Transverse colon (tissue), 4 donors: ENCODE data around the gene HMX1.

Experiments used
- EP300 ChIP-seq: sonication (generic); formaldehyde crosslinking; IDR thresholded peaks from one replicate; pipeline ENCODE4 v1.6.1; 2017; ENCODE audit warnings: antibody characterized with exemption, low read depth
- POLR2A ChIP-seq: fragments of 450-650 bp; IDR thresholded peaks from one replicate; pipeline ENCODE4 v1.6.1; 2016; ENCODE audit warnings: antibody characterized with exemption, mild to moderate bottlenecking, moderate library complexity
- POLR2AphosphoS5 ChIP-seq, 3 donors: sonication (generic); formaldehyde crosslinking; IDR thresholded peaks; one replicate each; pipeline ENCODE4 v1.6.1; 2016; ENCODE audit warnings: antibody characterized with exemption in 3 of 3
- TF ChIP-seq, protein P1 (sequence below), 5 experiments: fragments of 200-600 bp in 3 of 5; fragments of 450-650 bp in 2 of 5; sonication (generic) in 3 of 5; IDR thresholded peaks; 1 replicate in 2 of 5; 2 replicates in 3 of 5; pipeline ENCODE4 v1.5.1; 2016 to 2017; ENCODE audit warnings: antibody characterized with exemption in 5 of 5, inconsistent platforms in 3 of 5, mild to moderate bottlenecking in 2 of 5, moderate library complexity in 1 of 5

DNA sequence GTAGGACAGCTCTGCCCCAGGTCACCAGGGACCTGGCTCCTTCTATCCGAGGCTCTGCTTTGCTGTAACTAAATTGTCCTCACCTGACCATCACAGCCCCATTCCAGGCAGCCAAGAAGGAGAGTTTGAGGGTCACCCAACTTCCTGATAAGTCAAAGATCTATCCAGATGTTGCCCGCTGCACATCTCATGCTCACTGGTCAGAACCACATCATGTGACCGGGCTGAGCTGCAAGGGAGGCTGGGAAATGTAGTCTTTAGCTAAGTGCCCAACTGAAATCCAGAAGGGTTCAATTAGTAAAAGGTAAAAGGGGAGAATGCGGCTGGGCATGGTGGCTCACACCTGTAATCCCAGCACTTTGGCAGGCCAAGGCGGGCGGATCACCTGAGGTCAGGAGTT lies 18.4 kb downstream of the HMX1 start:
- TF ChIP-seq, protein P1, sequence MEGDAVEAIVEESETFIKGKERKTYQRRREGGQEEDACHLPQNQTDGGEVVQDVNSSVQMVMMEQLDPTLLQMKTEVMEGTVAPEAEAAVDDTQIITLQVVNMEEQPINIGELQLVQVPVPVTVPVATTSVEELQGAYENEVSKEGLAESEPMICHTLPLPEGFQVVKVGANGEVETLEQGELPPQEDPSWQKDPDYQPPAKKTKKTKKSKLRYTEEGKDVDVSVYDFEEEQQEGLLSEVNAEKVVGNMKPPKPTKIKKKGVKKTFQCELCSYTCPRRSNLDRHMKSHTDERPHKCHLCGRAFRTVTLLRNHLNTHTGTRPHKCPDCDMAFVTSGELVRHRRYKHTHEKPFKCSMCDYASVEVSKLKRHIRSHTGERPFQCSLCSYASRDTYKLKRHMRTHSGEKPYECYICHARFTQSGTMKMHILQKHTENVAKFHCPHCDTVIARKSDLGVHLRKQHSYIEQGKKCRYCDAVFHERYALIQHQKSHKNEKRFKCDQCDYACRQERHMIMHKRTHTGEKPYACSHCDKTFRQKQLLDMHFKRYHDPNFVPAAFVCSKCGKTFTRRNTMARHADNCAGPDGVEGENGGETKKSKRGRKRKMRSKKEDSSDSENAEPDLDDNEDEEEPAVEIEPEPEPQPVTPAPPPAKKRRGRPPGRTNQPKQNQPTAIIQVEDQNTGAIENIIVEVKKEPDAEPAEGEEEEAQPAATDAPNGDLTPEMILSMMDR (IDR thresholded peaks at IDR 0.05) = no peak
- TF ChIP-seq POLR2A (no peak), POLR2AphosphoS5 (IDR thresholded peaks at IDR 0.05) (no peak), EP300 (no peak)
